KMS-11 (cell line): Measurements from ENCODE around the gene OSCP1.

Experiments used
- H2AFZ ChIP-seq: fragments of 200-600 bp; sonication (generic); 2 replicates; pipeline ENCODE4 v1.6.1; 2016; ENCODE audit warnings: antibody characterized with exemption, mixed run types, low read depth
- H3K27ac ChIP-seq: fragments of 200-600 bp; sonication (generic); 2 replicates; pipeline ENCODE4 v1.6.1; 2016; ENCODE audit warnings: mild to moderate bottlenecking, mixed run types
- H3K27me3 ChIP-seq: fragments of 200-600 bp; sonication (generic); 2 replicates; pipeline ENCODE4 v1.6.1; 2017; ENCODE audit warnings: mild to moderate bottlenecking, low read depth, mixed run types, moderate library complexity; ENCODE audit not compliant: insufficient read depth
- H3K36me3 ChIP-seq: fragments of 200-600 bp; sonication (generic); 2 replicates; pipeline ENCODE4 v1.6.1; 2017; ENCODE audit warnings: mild to moderate bottlenecking, mixed run types; ENCODE audit not compliant: insufficient read depth
- H3K4me1 ChIP-seq: fragments of 200-600 bp; sonication (generic); 2 replicates; pipeline ENCODE4 v1.6.1; 2016; ENCODE audit warnings: mild to moderate bottlenecking, low read depth, mixed run types; ENCODE audit not compliant: poor library complexity, severe bottlenecking
- H3K4me2 ChIP-seq: fragments of 200-600 bp; sonication (generic); 2 replicates; pipeline ENCODE4 v1.7.0; 2016; ENCODE audit warnings: mild to moderate bottlenecking, mixed run types
- H3K4me3 ChIP-seq: fragments of 200-600 bp; sonication (generic); IDR thresholded peaks from 2 replicates; pipeline ENCODE4 v1.6.1; 2017; ENCODE audit warnings: low read depth, low read length, mixed read lengths; ENCODE audit not compliant: insufficient read depth
- H3K79me2 ChIP-seq: fragments of 200-600 bp; sonication (generic); 2 replicates; pipeline ENCODE4 v1.6.1; 2016; ENCODE audit warnings: low read depth, mixed run types; ENCODE audit not compliant: insufficient read depth
- H3K9ac ChIP-seq: fragments of 200-600 bp; sonication (generic); 2 replicates; pipeline ENCODE4 v1.6.1; 2016; ENCODE audit warnings: mild to moderate bottlenecking, mixed run types
- H4K20me1 ChIP-seq: fragments of 200-600 bp; sonication (generic); 2 replicates; pipeline ENCODE4 v1.6.1; 2016; ENCODE audit warnings: mild to moderate bottlenecking, mixed run types; ENCODE audit not compliant: insufficient read depth
- TF ChIP-seq, protein P1 (sequence below): fragments of 200-600 bp; sonication (generic); conservative IDR thresholded peaks from 2 replicates; pipeline ENCODE4 v1.6.1; 2017; ENCODE audit warnings: low read depth, mild to moderate bottlenecking, antibody characterized with exemption, low read length, moderate library complexity, mixed read lengths

OSCP1 gene

DNA sequence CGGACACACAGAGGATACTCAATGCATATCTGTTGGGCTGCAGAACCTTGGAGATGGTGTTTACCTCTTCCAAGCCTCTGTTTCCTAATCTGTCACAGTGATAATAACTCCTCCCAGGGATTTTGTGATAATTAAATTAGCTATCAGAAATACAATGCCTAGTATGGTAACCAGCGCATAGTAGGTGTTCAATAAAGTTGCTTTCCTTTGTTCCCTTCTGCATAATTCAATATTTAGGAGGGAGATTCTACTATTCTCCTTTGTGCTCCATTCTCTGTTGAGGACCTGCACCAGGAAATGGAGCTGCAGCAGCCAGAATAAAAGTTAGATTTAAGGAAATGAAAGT lies 35.8 kb upstream of the OSCP1 start:
- no peaks in the 10 kb centered on the region for H3K4me1 ChIP-seq
- no peaks in the 10 kb centered on the region for H3K36me3 ChIP-seq
- H3K4me3 ChIP-seq: no peak overlapping the region
- TF ChIP-seq, protein P1, sequence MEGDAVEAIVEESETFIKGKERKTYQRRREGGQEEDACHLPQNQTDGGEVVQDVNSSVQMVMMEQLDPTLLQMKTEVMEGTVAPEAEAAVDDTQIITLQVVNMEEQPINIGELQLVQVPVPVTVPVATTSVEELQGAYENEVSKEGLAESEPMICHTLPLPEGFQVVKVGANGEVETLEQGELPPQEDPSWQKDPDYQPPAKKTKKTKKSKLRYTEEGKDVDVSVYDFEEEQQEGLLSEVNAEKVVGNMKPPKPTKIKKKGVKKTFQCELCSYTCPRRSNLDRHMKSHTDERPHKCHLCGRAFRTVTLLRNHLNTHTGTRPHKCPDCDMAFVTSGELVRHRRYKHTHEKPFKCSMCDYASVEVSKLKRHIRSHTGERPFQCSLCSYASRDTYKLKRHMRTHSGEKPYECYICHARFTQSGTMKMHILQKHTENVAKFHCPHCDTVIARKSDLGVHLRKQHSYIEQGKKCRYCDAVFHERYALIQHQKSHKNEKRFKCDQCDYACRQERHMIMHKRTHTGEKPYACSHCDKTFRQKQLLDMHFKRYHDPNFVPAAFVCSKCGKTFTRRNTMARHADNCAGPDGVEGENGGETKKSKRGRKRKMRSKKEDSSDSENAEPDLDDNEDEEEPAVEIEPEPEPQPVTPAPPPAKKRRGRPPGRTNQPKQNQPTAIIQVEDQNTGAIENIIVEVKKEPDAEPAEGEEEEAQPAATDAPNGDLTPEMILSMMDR: no peak
- H2AFZ ChIP-seq: no peak overlapping the region
- peaks cover 4% of the 10 kb centered on the region; the same call in 1 of the 2 replicates for H3K27me3 ChIP-seq
- no peak overlapping the region for H3K9ac ChIP-seq
- H3K4me2 ChIP-seq: no peak overlapping the region
- no peaks in the 10 kb centered on the region for H4K20me1 ChIP-seq
- no peak overlapping the region for H3K27ac ChIP-seq
- no peaks in the 10 kb centered on the region for H3K79me2 ChIP-seq

DNA sequence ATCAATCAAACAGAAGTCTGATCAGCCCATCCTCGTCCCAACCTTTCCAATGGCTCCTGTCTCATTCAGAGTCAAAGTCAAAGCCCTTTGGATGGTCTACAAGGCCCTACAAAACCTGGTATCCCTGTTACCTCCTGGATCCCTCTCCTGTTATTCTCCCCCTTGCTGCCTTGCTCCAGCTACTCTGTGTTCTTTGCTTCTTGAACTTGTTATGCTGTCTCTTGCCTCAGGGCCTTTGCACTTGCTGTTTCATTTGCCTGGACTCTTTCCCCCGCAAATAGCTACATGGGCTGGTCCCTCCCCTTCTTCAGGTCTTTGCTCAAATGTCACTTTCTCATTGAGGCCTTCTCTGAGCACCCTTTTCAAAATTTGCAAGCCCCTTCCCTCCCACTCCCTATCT lies 33.8 kb upstream of the OSCP1 start:
- no peaks in the 10 kb centered on the region; the same call in 1 of the 2 replicates for H3K27me3 ChIP-seq
- TF ChIP-seq, protein P1: no peak
- no peaks in the 10 kb centered on the region for H3K36me3 ChIP-seq
- no peak overlapping the region for H2AFZ ChIP-seq
- H3K4me2 ChIP-seq: no peak overlapping the region
- H3K27ac ChIP-seq: no peak overlapping the region
- no peaks in the 10 kb centered on the region for H4K20me1 ChIP-seq
- no peak overlapping the region for H3K9ac ChIP-seq
- no peaks in the 10 kb centered on the region for H3K79me2 ChIP-seq
- no peak overlapping the region for H3K4me3 ChIP-seq
- H3K4me1 ChIP-seq: no peaks in the 10 kb centered on the region

DNA sequence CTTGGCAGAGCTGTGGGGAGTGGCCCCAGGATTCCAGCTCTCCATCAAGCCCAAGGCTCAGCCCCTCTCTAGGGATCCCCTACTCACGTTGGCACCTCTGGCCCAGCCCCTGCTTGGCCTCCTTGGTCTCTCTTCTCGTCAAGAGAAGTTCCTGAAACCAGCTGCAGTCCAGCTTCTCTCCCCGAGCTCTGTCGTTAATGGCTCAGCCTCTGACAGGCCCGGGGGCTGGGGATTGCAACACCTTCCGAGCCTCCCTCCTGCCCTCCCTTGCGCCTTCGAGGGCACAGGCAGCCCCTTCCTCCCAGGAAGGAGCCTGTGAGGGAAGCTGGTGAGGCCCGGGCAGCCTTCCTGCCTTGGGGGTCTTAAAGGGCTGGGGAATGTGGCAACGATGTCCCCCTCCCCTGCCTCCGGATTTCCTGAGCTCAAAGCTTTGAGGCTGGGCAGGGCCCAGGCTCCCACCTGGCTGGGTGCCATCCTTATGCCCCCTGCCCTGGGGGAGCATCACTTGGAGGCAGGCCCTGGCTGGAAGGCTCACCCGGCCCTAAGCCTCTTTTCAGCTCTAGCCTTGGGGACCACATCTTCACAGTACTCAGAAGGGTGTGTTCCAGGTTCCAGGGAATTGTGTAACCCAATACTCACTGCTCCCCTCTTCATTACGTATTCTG lies 32.6 kb upstream of the OSCP1 start, which contains the start of gene CSF3R:
CSF3R (minus strand) TSS at position 190 of the 665 bp plus-strand sequence. CDS start 3,417 bp downstream, outside the sequence.
- Histone ChIP-seq H3K9ac (no peak within 1 kb of the TSS), H3K36me3 (no peaks in the 10 kb centered on the region), H3K4me2 (no peak within 1 kb of the TSS), H2AFZ (no peak within 1 kb of the TSS), H3K27ac (no peak within 1 kb of the TSS), H3K79me2 (no peaks in the 10 kb centered on the region), H3K4me1 (no peaks in the 10 kb centered on the region), H4K20me1 (no peaks in the 10 kb centered on the region), H3K27me3 (no peaks in the 10 kb centered on the region; the same call in 1 of the 2 replicates), H3K4me3 (no peak within 1 kb of the TSS)
- TF ChIP-seq, protein P1: no peak

DNA sequence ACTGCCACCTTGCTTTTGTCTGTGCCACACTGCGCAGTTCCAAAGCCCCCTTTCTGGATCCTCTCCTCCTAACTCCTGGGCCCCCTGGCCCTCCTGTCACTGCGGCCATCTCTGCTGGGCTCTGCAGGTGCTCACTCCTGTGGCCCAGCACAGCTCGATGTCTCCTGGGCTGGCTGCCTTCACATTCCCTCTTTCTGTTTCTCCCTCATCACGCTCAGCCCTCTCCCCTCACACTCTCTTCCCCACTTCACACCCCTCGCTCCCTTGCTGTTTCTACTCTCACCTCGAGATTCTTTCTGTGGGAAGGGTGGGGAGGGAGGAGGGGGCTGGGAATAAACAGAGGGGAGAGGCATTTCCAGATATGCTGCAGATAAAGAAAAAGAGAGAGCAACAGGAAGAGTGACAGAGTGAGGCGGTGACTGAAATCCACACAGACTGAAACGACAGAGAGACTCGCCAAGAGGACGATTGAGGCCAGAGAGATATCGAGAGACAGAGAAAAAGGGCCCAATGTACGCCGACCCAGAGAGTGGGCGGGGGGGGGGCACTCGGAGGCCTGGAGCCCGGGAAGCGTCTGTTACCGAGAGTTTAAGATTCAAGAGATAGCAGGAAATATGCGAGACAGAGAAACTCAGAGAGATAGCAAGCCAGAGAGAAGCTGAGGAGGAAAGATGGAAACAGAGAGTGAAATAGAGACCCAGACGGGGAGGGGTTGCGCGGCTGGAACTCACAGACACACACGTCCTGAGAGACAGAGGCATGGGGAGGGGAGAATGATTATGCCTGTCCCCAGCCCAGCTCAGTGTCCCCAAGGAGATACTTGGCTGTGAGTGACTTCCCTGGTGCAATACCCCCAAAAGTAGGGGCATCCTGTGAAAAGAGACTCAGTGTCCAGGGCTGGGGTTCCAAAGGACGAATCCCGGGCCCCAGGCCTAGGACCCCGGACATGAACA lies 31.8 kb upstream of the OSCP1 start:
- Histone ChIP-seq H3K4me1 (no peaks in the 10 kb centered on the region), H3K36me3 (no peaks in the 10 kb centered on the region), H3K9ac (no peak overlapping the region), H3K27me3 (no peaks in the 10 kb centered on the region; the same call in 1 of the 2 replicates), H3K4me3 (no peak overlapping the region), H2AFZ (no peak overlapping the region), H3K79me2 (no peaks in the 10 kb centered on the region), H3K27ac (no peak overlapping the region), H3K4me2 (no peak overlapping the region), H4K20me1 (no peaks in the 10 kb centered on the region)
- TF ChIP-seq, protein P1: no peak
